GM12874 (cell line): ENCODE data around the gene REEP5.

ENCODE experiments used
- CTCF ChIP-seq: IDR thresholded peaks from 2 replicates; pipeline ENCODE4 v1.5.1; 2011; ENCODE audit warnings: low read depth, mild to moderate bottlenecking, control low read depth, low read length, moderate library complexity; ENCODE audit not compliant: insufficient read depth

The REEP5 gene

GRCh38 chr5:112915831-112916230, 6.2 kb downstream of the REEP5 start:
- no peak for TF ChIP-seq CTCF

GRCh38 chr5:112914584-112914983, 7.4 kb downstream of the REEP5 start:
- TF ChIP-seq CTCF, result no peak

GRCh38 chr5:112910529-112910928, 11.5 kb downstream of the REEP5 start:
- no peak for TF ChIP-seq CTCF

- TF ChIP-seq CTCF, result no peak
Observed at GRCh38 chr5:112908854-112909253, 13.2 kb downstream of the REEP5 start.

GRCh38 chr5:112907166-112907631, 14.8 kb downstream of the REEP5 start:
- no peak for TF ChIP-seq CTCF

- no peak for TF ChIP-seq CTCF
Observed at GRCh38 chr5:112906637-112907036, 15.4 kb downstream of the REEP5 start.

- no peak for TF ChIP-seq CTCF
Observed at GRCh38 chr5:112902561-112902960, 19.5 kb downstream of the REEP5 start.

- no peak for TF ChIP-seq CTCF
Observed at GRCh38 chr5:112895682-112896081, 26.3 kb downstream of the REEP5 start.
